Heart left ventricle (tissue), 16 donors: ENCODE results near the gene DROSHA. TPM values are rescaled to one million over a fixed set of nuclear protein-coding genes. Genes with fewer than 3 reads are reported as not detected.

Source experiments
- ATAC-seq, 4 donors: fragments of 200-7000 bp; cut with Tn5 transposase; one replicate each; pipeline ENCODE4 v1.9.1; 2020 to 2022; ENCODE audit warnings: moderate library complexity in 4 of 4, mild to moderate bottlenecking in 3 of 4, moderate number of reproducible peaks in 1 of 4
- DNase-seq, 5 donors: peaks; one replicate each; pipeline ENCODE4 v3.0.0-alpha.2; 2020
- H3K27ac ChIP-seq, 12 donors: fragments of 200-600 bp; sonication (generic) in 4 of 12; one replicate each; pipeline versions ENCODE4 v1.5.0 to v1.8.0; 2016 to 2022; ENCODE audit warnings: mild to moderate bottlenecking in 2 of 12
- H3K27me3 ChIP-seq, 9 donors: fragments of 200-600 bp; sonication (generic) in 2 of 9; one replicate each; pipeline versions ENCODE4 v1.5.1 to v1.8.0; 2016 to 2022; ENCODE audit warnings: mild to moderate bottlenecking in 3 of 9
- H3K36me3 ChIP-seq, 9 donors: fragments of 200-600 bp; sonication (generic) in 2 of 9; one replicate each; pipeline versions ENCODE4 v1.5.0 to v1.8.0; 2018 to 2022; ENCODE audit warnings: mild to moderate bottlenecking in 2 of 9
- H3K4me1 ChIP-seq, 12 donors: fragments of 200-600 bp; sonication (generic) in 4 of 12; one replicate each; pipeline versions ENCODE4 v1.5.0 to v1.8.0; 2016 to 2022; ENCODE audit warnings: mild to moderate bottlenecking in 3 of 12
- H3K4me3 ChIP-seq, 12 donors: fragments of 200-600 bp; sonication (generic) in 4 of 12; one replicate each; pipeline versions ENCODE4 v1.5.0 to v1.8.0; 2017 to 2022; ENCODE audit warnings: mild to moderate bottlenecking in 9 of 12, moderate library complexity in 4 of 12
- H3K9me3 ChIP-seq, 12 donors: fragments of 200-600 bp; sonication (generic) in 4 of 12; one replicate each; pipeline versions ENCODE4 v1.5.0 to v1.8.0; 2016 to 2022; ENCODE audit warnings: mild to moderate bottlenecking in 1 of 12
- CTCF ChIP-seq, 12 donors: fragments of 200-600 bp; sonication (generic) in 4 of 12; IDR thresholded peaks; one replicate each; pipeline versions ENCODE4 v1.5.0 to v1.8.0; 2018 to 2022; ENCODE audit warnings: antibody characterized with exemption in 12 of 12, mild to moderate bottlenecking in 5 of 12
- POLR2A ChIP-seq, 2 donors: fragments of 450-650 bp; IDR thresholded peaks; one replicate each; pipeline ENCODE4 v1.6.1; 2017; ENCODE audit warnings: antibody characterized with exemption in 2 of 2, mild to moderate bottlenecking in 2 of 2, moderate library complexity in 2 of 2
- WGBS, 4 donors: extraction: QIAGEN DNeasy Blood & Tissue Kit in 2 of 4; methylation state at CpG; one replicate each; pipeline versions ENCODE4 v1.1.5 to v1.1.7; 2013 to 2018; 5-methylcytosine and 5-hydroxymethylcytosine counted together
- intact Hi-C, 10 donors: fragments of 100-400 bp; cut with DNase I; formaldehyde crosslinking; loops; one replicate each; pipeline versions ENCODE4 v1.11.1 to v1.14.2; 2022
- polyA plus RNA-seq, 2 donors: library from polyadenylated mRNA; stranded (reverse); fragments of 200-250 nt; gene quantifications; one replicate each; pipeline ENCODE4 v1.2.3, GENCODE V29; 2013
- total RNA-seq, 9 donors: library from RNA; depleted of rRNA in 2 of 9; stranded (reverse); fragments of >200 nt in 2 of 9; fragmentation: NEBNext Ultra II Directional in 3 of 9; extraction: Animal tissue kit (Norgen Biotek cat#: 25700) in 3 of 9; gene quantifications; one replicate each; pipeline versions ENCODE4 v1.1.0 to v1.2.4, GENCODE V29; 2016 to 2023
- donor health status: ischemic (EF 13 %, LVEDD 7.1; RV severe dilation, severe dysfunction).
- donor health status: healthy with polysubstance abuse.
- donor health status: DM: no; HTN: yes; CAD: no.
- donor health status: DM: no; HTN: no; CAD: no.
- donor health status: ischemic (EF 25% LVEDD 6.9; RV normal size, moderate dysfunction).
- donor health status: ischemic (EF 25% LVEDD 5.7; RV mildly dilated, moderate dysfunction).
- donor health status: healthy.
- donor health status: DM: yes; HTN: yes; CAD: no.
- donor health status: ischemic (EF 35%, LVEDD 5.7; RV mildly dilated, moderate dysfunction).
- donor health status: nonischemic (EF 11% LVEDD 7.7; RV severe dilation, severe dysfunction).
- donor health status: DM: yes; HTN: yes; CAD: no.
- donor health status: PGD.
- donor health status: ischemic (EF 29% LVEDD 5.4; RV normal size, mild dysfunction).
- donor health status: nonischemic (EF 23%, LVEDD 6.1; RV moderate dilation, normal function).

DROSHA gene
- total and polyA plus RNA-seq, 11 donors: 19.3 to 55.6 (median 33.2) TPM

- no peak overlapping the region for H3K4me3 ChIP-seq
- peaks cover 0 to 67% (median 52%) of the 10 kb centered on the region in 9 donors for H3K36me3 ChIP-seq
- no peak for DNase-seq
- no peaks in the 10 kb centered on the region for H3K9me3 ChIP-seq
- ATAC-seq: no peak
- no peak overlapping the region for H3K27ac ChIP-seq
- H3K27me3 ChIP-seq: no peaks in the 10 kb centered on the region
- TF ChIP-seq POLR2A (IDR thresholded peaks at IDR 0.05) (no peak), CTCF (IDR thresholded peaks at IDR 0.05) (no peak)
- no peaks in the 10 kb centered on the region for H3K4me1 ChIP-seq
- WGBS, 4 donors: 46 to 62% (median 47%) methylated on average over 1 of the region's 1 CpG
- intact Hi-C loops: no loop called here
These were observed 95.0 kb downstream of the DROSHA start for GRCh38 chr5:31436851-31437250.

DNA sequence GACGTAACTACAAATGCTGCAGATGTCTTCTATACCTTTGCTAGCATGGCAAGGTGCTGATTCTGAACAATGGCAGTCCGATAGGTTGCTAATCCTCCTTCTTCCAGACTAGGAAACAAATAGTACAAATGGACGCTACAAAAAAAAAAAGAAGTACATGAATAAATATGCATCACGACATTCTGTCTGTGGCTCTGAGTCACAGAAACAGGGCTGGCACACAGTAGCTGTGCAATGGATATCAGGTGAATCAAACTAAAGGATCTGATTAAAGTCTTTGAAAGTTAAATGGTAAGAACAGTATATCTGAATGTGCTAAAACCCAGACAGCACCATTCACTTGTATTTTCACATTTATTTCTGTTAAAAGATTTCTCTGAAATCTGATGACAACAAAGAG lies 96.2 kb downstream of the DROSHA start:
- WGBS, 4 donors: 91 to 96% (median 95%) methylated on average over 4 of the region's 4 CpGs
- H3K36me3 ChIP-seq: peaks cover 0 to 71% (median 61%) of the 10 kb centered on the region in 9 donors
- ATAC-seq (no peak), DNase-seq (no peak)
- H3K4me1 ChIP-seq: no peaks in the 10 kb centered on the region
- H3K27me3 ChIP-seq: no peaks in the 10 kb centered on the region
- no peak overlapping the region for H3K27ac ChIP-seq
- H3K9me3 ChIP-seq: no peaks in the 10 kb centered on the region
- H3K4me3 ChIP-seq: no peak overlapping the region
- intact Hi-C loops: no loop called here
- no peak for TF ChIP-seq POLR2A (IDR thresholded peaks at IDR 0.05)

DNA sequence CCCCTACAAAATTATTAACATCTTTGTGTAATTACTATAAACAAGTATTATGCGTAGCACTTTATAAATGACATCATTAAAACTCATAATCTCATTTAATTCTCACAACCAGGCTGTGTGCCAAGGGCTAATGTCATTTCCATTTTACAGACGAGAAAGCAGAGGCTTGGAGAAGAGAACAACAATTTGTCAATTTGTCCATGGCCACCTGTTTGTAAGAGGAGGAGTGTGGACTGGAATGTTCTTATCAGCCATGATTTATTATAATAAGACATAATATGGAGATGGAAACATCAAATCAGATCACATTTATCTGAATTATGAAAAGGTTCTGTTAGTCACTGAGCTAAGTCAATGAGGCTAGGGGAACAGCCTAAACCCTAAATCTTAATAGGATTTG lies 97.0 kb downstream of the DROSHA start:
- Histone ChIP-seq H3K36me3 (peaks cover 0 to 80% (median 69%) of the 10 kb centered on the region in 9 donors), H3K27me3 (no peaks in the 10 kb centered on the region), H3K27ac (no peak overlapping the region), H3K4me3 (no peak overlapping the region), H3K9me3 (no peaks in the 10 kb centered on the region), H3K4me1 (no peaks in the 10 kb centered on the region)
- WGBS, 4 donors: 54 to 86% (median 80%) methylated on average over 2 of the region's 2 CpGs
- TF ChIP-seq CTCF (IDR thresholded peaks at IDR 0.05) (no peak), POLR2A (IDR thresholded peaks at IDR 0.05) (no peak)
- intact Hi-C loops: no loop called here
- ATAC-seq (no peak), DNase-seq (no peak)

GRCh38 chr5:31433229-31433628 lies 98.7 kb downstream of the DROSHA start:
- Histone ChIP-seq H3K36me3 (peaks cover 0 to 86% (median 73%) of the 10 kb centered on the region in 9 donors), H3K9me3 (no peaks in the 10 kb centered on the region), H3K27me3 (no peaks in the 10 kb centered on the region), H3K4me3 (no peak overlapping the region), H3K27ac (no peak overlapping the region), H3K4me1 (no peaks in the 10 kb centered on the region)
- 91 to 98% (median 96%) methylated on average over 3 of the region's 3 CpGs for WGBS, 4 donors
- intact Hi-C loops: no loop called here
- DNase-seq (no peak), ATAC-seq (no peak)
- TF ChIP-seq CTCF (IDR thresholded peaks at IDR 0.05) (no peak), POLR2A (IDR thresholded peaks at IDR 0.05) (no peak)

DNA sequence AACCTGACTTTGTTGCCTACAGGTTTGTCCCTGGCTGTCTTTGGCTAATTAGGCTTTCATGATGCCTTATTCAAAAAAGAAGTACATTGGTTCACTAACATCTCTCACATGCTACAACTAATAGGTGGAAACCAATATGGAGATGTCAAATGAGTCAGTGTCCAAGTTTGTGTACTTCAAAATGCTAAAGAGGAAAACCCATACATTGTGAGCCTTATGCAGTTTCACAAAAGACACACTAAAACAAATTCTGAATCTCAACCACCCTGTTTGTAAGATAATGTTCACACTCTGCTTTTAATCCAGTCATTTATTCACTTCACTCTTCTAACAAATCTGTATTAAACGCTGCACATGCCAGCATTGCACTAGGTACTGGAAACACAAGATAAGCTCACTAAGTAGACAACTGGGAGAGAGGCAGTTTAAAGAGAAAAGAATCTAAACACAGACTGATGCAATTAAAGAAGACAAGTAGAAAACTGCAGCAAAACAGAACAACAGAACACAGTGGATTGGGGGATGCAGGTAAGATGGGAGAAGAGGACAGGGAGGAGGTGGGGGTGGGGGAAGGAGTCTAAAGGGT lies 104.1 kb downstream of the DROSHA start:
- intact Hi-C loops: no loop called here
- WGBS, 4 donors: 53 to 65% (median 58%) methylated on average over 1 of the region's 1 CpG
- ATAC-seq: peak in 1 of 4 donors; percentile 37

More for the DNA sequence above, 104.1 kb downstream of the DROSHA start:
- H3K4me3 ChIP-seq: no peak overlapping the region
- no peak overlapping the region for H3K27ac ChIP-seq
- no peaks in the 10 kb centered on the region for H3K9me3 ChIP-seq
- H3K36me3 ChIP-seq: peaks cover 0 to 72% (median 42%) of the 10 kb centered on the region in 9 donors
- no peaks in the 10 kb centered on the region for H3K27me3 ChIP-seq
- TF ChIP-seq POLR2A (IDR thresholded peaks at IDR 0.05): no peak
- TF ChIP-seq CTCF (IDR thresholded peaks at IDR 0.05): no peak
- no peak for DNase-seq
- H3K4me1 ChIP-seq: peaks cover 0 to 3% (median 0%) of the 10 kb centered on the region in 12 donors
